Naive thymus-derived CD4-positive, alpha-beta T cell (primary cell): Measurements from ENCODE around the gene ADAM33. TPM values are rescaled to one million over a fixed set of nuclear protein-coding genes. Genes with fewer than 3 reads are reported as not detected.

Experiments
- ATAC-seq: fragments of 150-1000 bp; cut with Tn5 transposase; 2 replicates; pipeline ENCODE4 v1.10.0; 2021; ENCODE audit warnings: mild to moderate bottlenecking, moderate library complexity
- CTCF ChIA-PET: fragments of 350-600 bp; sonication (Branson Sonifier 250); formaldehyde crosslinking; loops from one replicate; lab custom pipeline; 2021; ENCODE audit warnings: antibody characterized with exemption; lab: Charles Lee
- POLR2A ChIA-PET: fragments of 350-600 bp; sonication (Branson Sonifier 250); formaldehyde crosslinking; loops from one replicate; lab custom pipeline; 2021; ENCODE audit warnings: antibody characterized with exemption, inconsistent platforms; lab: Charles Lee
- DNase-seq, 9 donors: peaks; one replicate each; pipeline versions ENCODE4 v3.0.0 to v3.0.0-alpha.2; 2020 to 2022; ENCODE audit warnings: mixed read lengths in 1 of 9
- H3K27ac ChIP-seq: one replicate; pipeline ENCODE4 v1.7.0; 2013; ENCODE audit warnings: mild to moderate bottlenecking, low read depth, low read length, moderate library complexity
- H3K27me3 ChIP-seq, 2 donors: one replicate each; pipeline ENCODE4 v1.7.0; 2013; ENCODE audit warnings: low read length in 2 of 2, mild to moderate bottlenecking in 2 of 2, moderate library complexity in 2 of 2; ENCODE audit not compliant: control insufficient read depth in 2 of 2, insufficient read depth in 2 of 2
- H3K36me3 ChIP-seq, 3 experiments: 1 replicate in 2 of 3; 2 replicates in 1 of 3; pipeline ENCODE4 v1.7.0; 2013; ENCODE audit warnings: low read length in 3 of 3, mild to moderate bottlenecking in 3 of 3, moderate library complexity in 1 of 3; ENCODE audit not compliant: insufficient read depth in 3 of 3, control insufficient read depth in 2 of 3
- H3K4me1 ChIP-seq, 2 donors: one replicate each; pipeline ENCODE4 v1.7.0; 2013; ENCODE audit warnings: low read length in 2 of 2, mild to moderate bottlenecking in 2 of 2, moderate library complexity in 1 of 2; ENCODE audit not compliant: control insufficient read depth in 2 of 2, insufficient read depth in 2 of 2
- H3K4me3 ChIP-seq: 2 replicates; pipeline ENCODE4 v1.7.0; 2013; ENCODE audit warnings: mild to moderate bottlenecking, low read length
- H3K9me3 ChIP-seq, 3 experiments: 1 replicate in 2 of 3; 2 replicates in 1 of 3; pipeline ENCODE4 v1.7.0; 2013; ENCODE audit warnings: low read length in 3 of 3; ENCODE audit not compliant: control insufficient read depth in 2 of 3
- H3K27ac Mint-ChIP-seq, 9 donors: one replicate each; pipeline ENCODE4 v1.8.0; 2020 to 2022; ENCODE audit warnings: mixed read lengths in 9 of 9, mild to moderate bottlenecking in 8 of 9, moderate library complexity in 5 of 9, inconsistent platforms in 2 of 9
- H3K27me3 Mint-ChIP-seq, 5 donors: one replicate each; pipeline ENCODE4 v1.8.0; 2021 to 2022; ENCODE audit warnings: mixed read lengths in 5 of 5, mild to moderate bottlenecking in 1 of 5
- H3K36me3 Mint-ChIP-seq, 5 donors: one replicate each; pipeline ENCODE4 v1.8.0; 2020 to 2022; ENCODE audit warnings: mixed read lengths in 5 of 5, mild to moderate bottlenecking in 3 of 5, inconsistent platforms in 1 of 5
- H3K4me1 Mint-ChIP-seq, 7 donors: one replicate each; pipeline ENCODE4 v1.8.0; 2020 to 2022; ENCODE audit warnings: mixed read lengths in 7 of 7, mild to moderate bottlenecking in 3 of 7, inconsistent platforms in 1 of 7
- H3K4me3 Mint-ChIP-seq, 10 donors: one replicate each; pipeline ENCODE4 v1.8.0; 2020 to 2022; ENCODE audit warnings: mild to moderate bottlenecking in 10 of 10, mixed read lengths in 10 of 10, moderate library complexity in 6 of 10, inconsistent platforms in 2 of 10
- H3K9me3 Mint-ChIP-seq, 11 donors: one replicate each; pipeline ENCODE4 v1.8.0; 2020 to 2022; ENCODE audit warnings: mixed read lengths in 11 of 11, mild to moderate bottlenecking in 4 of 11, inconsistent platforms in 1 of 11, moderate library complexity in 1 of 11
- intact Hi-C, 2 donors: fragments of 100-400 bp; cut with micrococcal nuclease; formaldehyde crosslinking; loops; one replicate each; pipeline ENCODE4 v1.15.1; 2023
- polyA plus RNA-seq, 2 donors: library from polyadenylated mRNA; unstranded; fragments of 300-500 nt; fragmentation: Illumina TruSeq; gene quantifications; one replicate each; pipeline ENCODE4 v1.2.3, GENCODE V29; 2021
- total RNA-seq, 6 experiments: library from RNA in 5 of 6; stranded (reverse) in 5 of 6; gene quantifications; 1 replicate in 5 of 6; 2 replicates in 1 of 6; pipeline ENCODE4 v1.2.3 and lab custom pipeline; 2021 to 2026

The ADAM33 gene
- total and polyA plus RNA-seq, 7 experiments from 2014 or later = 0.20 TPM; not detected in 6

GRCh38 chr20:3652221-3652620, 29.6 kb downstream of the ADAM33 start:
- H3K4me1 ChIP-seq = no peaks in the 10 kb centered on the region
- CTCF ChIA-PET = interaction anchor here (0.5 kb wide), 1 partner anchor 234 kb away, joined by 3 read pairs; no protein-coding TSS in a partner anchor

GRCh38 chr20:3651204-3651962, 30.4 kb downstream of the ADAM33 start:
- peak overlapping the region in 1 of 9 donors; percentile 33 for H3K27ac Mint-ChIP-seq
- no peak for ATAC-seq

More at GRCh38 chr20:3652221-3652620, 29.6 kb downstream of the ADAM33 start:
- Histone ChIP-seq H3K27me3 (no peaks in the 10 kb centered on the region), H3K4me3 (no peak overlapping the region), H3K27ac (no peak overlapping the region), H3K36me3 (peaks cover 0 to 4% (median 0%) of the 10 kb centered on the region in 3 experiments), H3K9me3 (no peaks in the 10 kb centered on the region)
- DNase-seq (no peak), ATAC-seq (no peak)
- Mint-ChIP-seq H3K4me3 (no peak overlapping the region), H3K27me3 (peaks cover 0 to 5% (median 0%) of the 10 kb centered on the region in 5 donors), H3K27ac (peak overlapping the region in 1 of 9 donors; percentile 19), H3K4me1 (peaks cover 0 to 10% (median 0%) of the 10 kb centered on the region in 7 donors), H3K9me3 (peaks cover 0 to 11% (median 3%) of the 10 kb centered on the region in 11 donors), H3K36me3 (peaks cover 4 to 38% (median 13%) of the 10 kb centered on the region in 5 donors)
- intact Hi-C loops = no loop called here
- POLR2A ChIA-PET = no interaction called here

GRCh38 chr20:3648951-3649350, 32.9 kb downstream of the ADAM33 start:
- H3K27ac ChIP-seq = no peak overlapping the region
- ChIA-PET CTCF (no interaction called here), POLR2A (no interaction called here)
- H3K9me3 Mint-ChIP-seq = peaks cover 0 to 11% (median 3%) of the 10 kb centered on the region in 11 donors
- no peaks in the 10 kb centered on the region for H3K9me3 ChIP-seq
- no peaks in the 10 kb centered on the region for H3K27me3 ChIP-seq
- DNase-seq = no peak
- intact Hi-C loops = no loop called here
- H3K36me3 Mint-ChIP-seq = peaks cover 7 to 70% (median 29%) of the 10 kb centered on the region in 5 donors
- no peak overlapping the region for H3K4me3 ChIP-seq
- no peak overlapping the region for H3K27ac Mint-ChIP-seq
- peaks cover 0 to 10% (median 0%) of the 10 kb centered on the region in 7 donors for H3K4me1 Mint-ChIP-seq
- H3K4me1 ChIP-seq = no peaks in the 10 kb centered on the region
- peaks cover 0 to 33% (median 0%) of the 10 kb centered on the region in 3 experiments for H3K36me3 ChIP-seq
- H3K27me3 Mint-ChIP-seq = no peaks in the 10 kb centered on the region
- H3K4me3 Mint-ChIP-seq = no peak overlapping the region
- no peak for ATAC-seq

More at GRCh38 chr20:3651204-3651962, 30.4 kb downstream of the ADAM33 start:
- intact Hi-C loops = no loop called here
- Mint-ChIP-seq H3K27me3 (peaks cover 0 to 2% (median 0%) of the 10 kb centered on the region in 5 donors), H3K4me1 (peaks cover 0 to 10% (median 0%) of the 10 kb centered on the region in 7 donors), H3K9me3 (peaks cover 0 to 11% (median 3%) of the 10 kb centered on the region in 11 donors), H3K4me3 (no peak overlapping the region), H3K36me3 (peaks cover 4 to 46% (median 19%) of the 10 kb centered on the region in 5 donors)
- Histone ChIP-seq H3K27ac (no peak overlapping the region), H3K27me3 (no peaks in the 10 kb centered on the region), H3K9me3 (no peaks in the 10 kb centered on the region), H3K4me3 (no peak overlapping the region), H3K4me1 (no peaks in the 10 kb centered on the region), H3K36me3 (peaks cover 0 to 10% (median 0%) of the 10 kb centered on the region in 3 experiments)
- DNase-seq = no peak
- POLR2A ChIA-PET = no interaction called here
- CTCF ChIA-PET = no interaction called here

- ATAC-seq (no peak), DNase-seq (no peak)
- H3K36me3 Mint-ChIP-seq = peaks cover 5 to 81% (median 30%) of the 10 kb centered on the region in 5 donors
- no peaks in the 10 kb centered on the region for H3K27me3 Mint-ChIP-seq
- H3K36me3 ChIP-seq = peaks cover 0 to 36% (median 0%) of the 10 kb centered on the region in 3 experiments
- peaks cover 0 to 4% (median 0%) of the 10 kb centered on the region in 11 donors for H3K9me3 Mint-ChIP-seq
- peaks cover 0 to 4% (median 0%) of the 10 kb centered on the region in 7 donors for H3K4me1 Mint-ChIP-seq
- ChIA-PET POLR2A (no interaction called here), CTCF (interaction anchor here (0.6 kb wide), 1 partner anchor 89 kb away, joined by 3 read pairs; no protein-coding TSS in a partner anchor)
- H3K9me3 ChIP-seq = no peaks in the 10 kb centered on the region
- no peaks in the 10 kb centered on the region for H3K4me1 ChIP-seq
- H3K27ac Mint-ChIP-seq = peak overlapping the region in 1 of 9 donors; percentile 3
- no peaks in the 10 kb centered on the region for H3K27me3 ChIP-seq
- intact Hi-C loops = no loop called here
- no peak overlapping the region for H3K4me3 ChIP-seq
- H3K4me3 Mint-ChIP-seq = no peak overlapping the region
- H3K27ac ChIP-seq = no peak overlapping the region
Observed at GRCh38 chr20:3647473-3647872, 34.3 kb downstream of the ADAM33 start.

- Mint-ChIP-seq H3K4me1 (no peaks in the 10 kb centered on the region), H3K4me3 (no peak overlapping the region), H3K27me3 (no peaks in the 10 kb centered on the region), H3K27ac (no peak overlapping the region), H3K9me3 (peaks cover 0 to 2% (median 0%) of the 10 kb centered on the region in 11 donors), H3K36me3 (peaks cover 11 to 84% (median 37%) of the 10 kb centered on the region in 5 donors)
- intact Hi-C loops = no loop called here
- no peak overlapping the region for H3K4me3 ChIP-seq
- ChIA-PET POLR2A (no interaction called here), CTCF (interaction anchor here (0.6 kb wide), 1 partner anchor 88 kb away, joined by 3 read pairs; no protein-coding TSS in a partner anchor)
- no peaks in the 10 kb centered on the region for H3K9me3 ChIP-seq
- no peaks in the 10 kb centered on the region for H3K4me1 ChIP-seq
- DNase-seq (no peak), ATAC-seq (no peak)
- peaks cover 0 to 36% (median 0%) of the 10 kb centered on the region in 3 experiments for H3K36me3 ChIP-seq
- H3K27me3 ChIP-seq = no peaks in the 10 kb centered on the region
- H3K27ac ChIP-seq = no peak overlapping the region
Observed at GRCh38 chr20:3646651-3647050, 35.2 kb downstream of the ADAM33 start.

- no peak overlapping the region for H3K4me3 Mint-ChIP-seq
- no peaks in the 10 kb centered on the region for H3K4me1 ChIP-seq
- no peaks in the 10 kb centered on the region for H3K27me3 ChIP-seq
- no peaks in the 10 kb centered on the region for H3K27me3 Mint-ChIP-seq
- no peaks in the 10 kb centered on the region for H3K4me1 Mint-ChIP-seq
- H3K36me3 ChIP-seq = peaks cover 0 to 36% (median 0%) of the 10 kb centered on the region in 3 experiments
- POLR2A ChIA-PET = no interaction called here
- no peak overlapping the region for H3K4me3 ChIP-seq
- H3K27ac ChIP-seq = no peak overlapping the region
- H3K27ac Mint-ChIP-seq = no peak overlapping the region
- no peaks in the 10 kb centered on the region for H3K9me3 Mint-ChIP-seq
- DNase-seq = no peak
- H3K9me3 ChIP-seq = no peaks in the 10 kb centered on the region
- H3K36me3 Mint-ChIP-seq = peaks cover 11 to 80% (median 38%) of the 10 kb centered on the region in 5 donors
- intact Hi-C loops = no loop called here
- CTCF ChIA-PET = no interaction called here
- ATAC-seq = no peak
Observed at GRCh38 chr20:3646067-3646440, 35.8 kb downstream of the ADAM33 start.
